ENCODE data around the gene RALGDS.

Gene RALGDS

DNA sequence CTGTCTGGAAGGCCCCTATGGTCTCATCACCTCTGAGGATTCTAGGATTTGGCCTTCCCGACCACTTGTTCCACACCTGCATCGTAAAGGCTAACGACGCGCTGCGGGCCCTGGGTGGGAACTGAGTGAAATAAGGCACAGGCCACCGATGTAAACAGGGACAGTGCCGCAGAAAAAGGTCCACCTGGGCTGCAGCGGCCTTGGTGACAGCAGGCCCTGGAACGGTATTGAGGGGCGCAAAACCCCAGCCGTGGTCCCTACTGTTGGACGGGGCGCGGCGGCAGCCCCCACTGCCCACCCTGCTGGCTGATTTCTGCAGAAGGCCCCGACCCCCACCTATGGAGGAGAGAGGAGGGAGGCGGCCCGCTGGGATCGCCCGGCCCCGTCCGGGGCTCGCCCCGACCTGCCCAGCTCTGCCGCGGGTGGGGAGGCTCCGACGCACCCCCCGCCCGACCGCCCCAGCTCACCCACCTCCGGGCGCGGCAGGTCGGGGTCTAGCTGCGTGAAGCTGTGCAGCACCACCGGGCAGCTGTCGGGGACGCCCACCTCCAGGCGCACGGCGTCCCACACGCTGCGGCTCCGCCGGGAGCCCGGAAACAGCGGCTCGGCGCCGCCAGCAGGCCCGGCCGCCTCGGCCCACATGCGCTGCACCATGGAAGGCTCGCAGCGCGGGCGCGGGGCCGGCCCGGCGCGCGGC is 391 bp downstream of the RALGDS start:
- DNase-seq = no peak

DNA sequence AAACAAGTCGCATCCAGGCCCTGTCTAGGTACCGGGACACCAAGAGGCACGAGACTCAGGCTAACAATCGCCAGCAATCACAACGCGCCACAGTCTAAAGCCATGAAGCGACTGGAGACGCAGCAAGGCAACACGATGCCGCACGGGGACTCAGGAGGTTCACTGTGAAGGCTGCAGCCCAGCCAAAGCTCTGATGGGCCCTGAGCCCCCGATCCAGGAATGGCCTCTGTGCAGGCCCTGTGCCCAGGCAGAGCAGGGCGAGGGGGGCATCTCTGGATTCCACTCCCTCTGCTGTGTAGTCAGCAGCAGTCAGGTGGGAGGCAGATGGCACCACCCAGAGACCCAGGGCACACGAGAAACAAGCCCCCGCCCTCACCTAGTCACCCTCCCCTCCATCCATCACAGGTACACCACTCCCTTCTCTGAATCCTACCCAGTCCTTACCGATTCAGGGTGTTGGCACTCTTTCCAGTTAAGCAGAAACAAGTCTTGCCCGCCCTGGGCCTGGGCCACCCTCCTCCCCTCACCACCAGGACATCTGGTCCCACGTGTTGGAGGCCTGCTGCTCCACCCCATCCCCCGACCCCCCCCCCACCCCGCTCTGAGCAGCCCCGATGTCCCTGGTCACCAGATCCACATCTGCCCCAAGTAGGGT is 1.1 kb downstream of the RALGDS start:
- DNase-seq = peak in 21 of 51 donors; percentile 31 to 79 (median 57)

DNA sequence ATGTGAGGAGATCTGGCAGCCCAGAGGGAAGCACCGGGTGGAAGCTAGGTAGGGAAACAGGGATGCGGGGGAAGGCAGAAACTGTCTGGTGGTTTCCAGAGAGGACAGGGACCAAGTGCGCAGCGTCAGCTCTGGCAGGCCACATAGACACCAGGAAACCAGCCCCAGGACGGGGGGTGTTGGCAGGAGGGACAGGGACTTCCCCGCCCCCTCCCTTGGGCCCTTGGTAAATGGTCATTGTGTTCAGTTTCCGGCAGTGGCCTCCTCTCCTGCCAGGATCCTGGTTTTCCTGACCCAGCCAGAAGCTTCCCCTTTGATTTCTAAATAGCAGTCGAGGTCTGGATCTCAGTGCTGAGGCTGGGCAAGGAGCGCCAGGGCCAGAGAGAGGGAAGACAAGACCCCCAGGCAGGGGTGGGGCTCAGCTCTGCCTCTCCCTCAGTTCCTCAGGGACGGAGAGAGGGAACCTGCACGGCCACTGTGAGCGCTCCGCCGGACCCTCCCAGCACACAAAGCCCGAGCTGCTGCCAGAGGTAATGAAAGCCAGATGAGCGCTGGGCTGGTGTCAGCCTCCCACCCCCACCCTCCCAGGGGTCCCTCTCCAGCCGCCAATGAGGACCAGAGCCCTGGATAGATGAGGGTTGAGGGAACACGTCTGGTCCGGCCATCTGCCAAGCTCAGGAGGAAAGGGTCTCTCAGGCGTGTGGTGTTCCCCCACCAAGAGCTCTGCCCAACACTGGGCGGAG is 1.8 kb downstream of the RALGDS start:
- peak in 41 of 51 donors; percentile 44 to 87 (median 70) for DNase-seq

DNA sequence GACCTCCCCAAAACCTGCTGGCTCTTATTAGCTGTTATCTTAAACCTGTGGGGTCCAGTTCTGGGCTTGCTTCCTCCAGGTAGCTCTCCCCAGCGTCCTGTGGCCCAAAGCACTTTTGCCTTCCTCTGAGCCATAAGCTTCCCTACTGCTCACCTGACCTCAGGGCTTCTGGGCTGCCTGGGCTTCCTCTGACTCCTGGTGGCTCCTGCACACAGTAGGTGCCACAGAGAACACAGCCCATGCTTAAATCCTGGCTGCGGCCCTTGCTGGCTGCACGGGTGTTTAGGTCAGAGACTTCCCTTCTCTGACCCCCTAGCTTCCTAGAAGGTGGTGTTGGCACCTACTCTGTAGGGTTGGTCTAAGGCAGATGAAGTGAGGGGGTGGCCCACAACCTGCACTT is 2.5 kb downstream of the RALGDS start:
- DNase-seq = no peak

DNA sequence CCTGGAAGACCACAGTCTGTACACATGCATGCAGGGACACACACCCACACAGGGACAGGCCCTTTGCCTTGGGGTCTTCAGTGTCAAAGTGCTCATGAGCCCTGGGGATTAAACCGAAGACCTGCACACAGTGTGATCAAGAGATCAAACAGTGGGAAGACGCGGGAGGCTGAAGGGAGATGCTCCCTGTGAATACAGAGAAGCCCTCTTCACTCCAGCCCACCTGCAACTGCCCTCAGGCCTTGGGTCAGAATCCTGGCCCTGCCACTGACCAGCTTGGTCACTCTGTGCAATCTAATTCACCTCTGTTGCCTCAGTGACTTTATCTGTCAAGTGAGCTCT is 2.9 kb downstream of the RALGDS start:
- DNase-seq = no peak

DNA sequence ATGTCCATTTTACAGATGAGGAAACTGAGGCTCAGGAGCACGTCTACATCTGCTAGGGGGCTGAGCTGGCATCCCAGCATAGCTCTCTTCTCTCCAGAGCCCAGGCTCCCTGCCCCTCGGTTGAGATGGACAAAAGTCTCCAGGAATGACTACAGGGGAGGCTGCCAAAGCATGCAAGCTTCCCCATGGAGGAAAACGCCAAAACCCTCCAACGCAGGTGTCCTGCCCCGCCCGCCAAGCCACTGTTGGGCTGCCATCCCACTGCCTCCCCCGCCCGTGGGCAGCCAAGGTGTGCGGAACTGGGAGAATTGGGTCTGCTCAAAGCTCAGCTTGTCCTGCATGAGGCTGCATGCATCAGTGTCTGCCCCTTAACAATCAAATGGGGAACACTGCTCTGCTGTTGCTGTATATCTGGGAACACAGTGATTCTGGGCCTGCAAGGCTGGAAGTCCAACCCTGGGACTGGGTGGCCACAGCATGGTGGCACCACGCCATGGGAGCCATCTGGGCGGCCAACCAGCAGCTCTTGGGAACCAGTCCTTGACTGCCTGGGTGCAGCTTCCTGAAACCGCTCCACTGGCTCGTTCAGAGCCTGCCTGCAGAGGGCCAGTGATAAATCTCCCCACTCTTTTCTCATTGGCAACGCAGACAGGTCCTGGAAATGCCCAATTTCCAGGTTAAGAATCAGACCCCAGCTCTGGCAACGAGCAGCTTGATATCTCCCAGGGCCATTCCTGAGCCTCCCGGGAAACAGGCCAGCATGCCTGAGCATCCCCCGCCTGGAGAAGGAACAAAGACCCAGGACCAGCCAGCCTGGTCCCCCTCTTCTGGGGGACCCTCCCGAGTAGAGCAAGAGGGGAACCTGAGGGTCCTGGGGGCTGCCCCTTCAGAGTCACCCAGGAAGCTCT is 3.5 kb downstream of the RALGDS start:
- peak in 44 of 51 donors; percentile 28 to 93 (median 78) for DNase-seq

DNA sequence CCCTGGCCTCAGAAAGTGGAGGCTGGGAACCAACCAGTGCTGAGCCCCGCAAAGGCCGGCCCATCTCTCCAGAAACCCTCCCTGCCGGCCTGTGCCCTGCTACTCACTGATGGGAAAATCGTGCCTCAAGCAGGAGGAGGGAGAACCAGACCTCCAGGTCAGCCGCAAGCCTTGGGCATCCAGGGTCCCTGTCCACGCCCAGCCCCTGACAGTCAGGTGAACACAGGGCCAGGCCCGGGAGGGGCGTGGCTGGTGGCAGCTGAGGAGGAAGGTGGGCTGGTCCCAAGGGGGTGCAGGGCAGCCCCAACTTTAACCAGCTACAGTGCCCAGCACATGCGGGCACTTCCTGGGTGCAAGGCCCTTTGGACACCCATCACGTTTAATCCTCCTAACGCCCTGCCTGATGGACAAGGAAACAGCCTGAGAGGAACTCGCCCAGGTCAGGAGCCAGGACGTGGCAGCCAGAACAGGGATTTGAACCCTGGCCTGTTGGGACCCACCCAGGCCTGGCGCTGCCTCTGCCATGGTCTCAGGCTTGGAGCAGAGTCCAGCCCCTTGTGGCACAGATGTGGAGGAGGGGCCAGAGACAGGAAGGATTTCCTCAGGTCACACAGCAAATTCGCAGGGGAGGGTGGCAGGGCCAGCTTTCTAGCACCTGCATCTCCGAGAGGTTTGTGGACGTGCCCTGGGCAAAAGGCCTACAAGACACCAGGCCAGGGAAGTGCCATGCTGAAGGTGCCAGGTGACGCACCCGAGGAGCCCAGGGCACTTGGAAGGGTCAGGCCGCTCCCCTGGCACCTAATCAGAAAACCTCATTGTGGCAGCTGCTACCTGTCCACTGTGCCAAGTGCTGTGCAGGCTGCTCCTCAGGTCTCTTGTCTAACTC is 4.5 kb downstream of the RALGDS start:
- no peak for DNase-seq

DNA sequence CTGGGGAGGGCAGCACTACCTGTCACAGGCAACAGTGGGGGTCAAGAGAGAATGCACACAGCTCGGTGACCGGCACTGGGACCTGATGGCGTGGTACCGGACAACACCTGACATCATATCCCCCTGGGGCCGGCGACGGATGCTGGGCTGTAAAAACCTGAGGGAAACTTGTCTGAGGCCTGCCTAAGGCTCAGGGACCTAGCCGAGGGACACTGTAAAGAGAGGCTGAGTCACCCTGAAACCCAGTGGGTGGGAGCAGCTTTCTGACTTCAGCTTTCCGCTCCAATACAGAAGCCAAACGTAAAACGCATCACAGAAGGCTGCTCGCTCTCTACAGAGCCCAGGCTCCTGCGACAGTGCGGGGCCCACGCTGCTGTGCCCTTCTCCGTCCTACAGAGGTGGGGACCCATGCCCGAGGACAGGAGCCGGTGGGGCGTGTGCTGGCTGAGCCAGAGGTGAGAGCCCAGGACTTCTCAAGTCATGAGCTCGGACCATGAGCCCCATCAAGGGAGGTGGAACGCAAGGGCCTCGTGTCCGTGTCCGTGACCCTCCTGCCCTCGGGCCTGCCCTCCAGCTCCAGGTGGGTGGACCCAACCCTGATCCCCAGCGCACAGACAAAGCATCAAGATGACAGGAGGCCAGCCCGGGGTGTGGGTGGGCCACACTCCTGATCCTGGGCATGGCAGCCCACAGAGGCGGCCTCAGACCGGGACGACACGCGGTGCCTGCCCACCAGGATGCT is 5.3 kb downstream of the RALGDS start:
- peak in 5 of 51 donors; percentile 20 to 66 (median 36) for DNase-seq

DNA sequence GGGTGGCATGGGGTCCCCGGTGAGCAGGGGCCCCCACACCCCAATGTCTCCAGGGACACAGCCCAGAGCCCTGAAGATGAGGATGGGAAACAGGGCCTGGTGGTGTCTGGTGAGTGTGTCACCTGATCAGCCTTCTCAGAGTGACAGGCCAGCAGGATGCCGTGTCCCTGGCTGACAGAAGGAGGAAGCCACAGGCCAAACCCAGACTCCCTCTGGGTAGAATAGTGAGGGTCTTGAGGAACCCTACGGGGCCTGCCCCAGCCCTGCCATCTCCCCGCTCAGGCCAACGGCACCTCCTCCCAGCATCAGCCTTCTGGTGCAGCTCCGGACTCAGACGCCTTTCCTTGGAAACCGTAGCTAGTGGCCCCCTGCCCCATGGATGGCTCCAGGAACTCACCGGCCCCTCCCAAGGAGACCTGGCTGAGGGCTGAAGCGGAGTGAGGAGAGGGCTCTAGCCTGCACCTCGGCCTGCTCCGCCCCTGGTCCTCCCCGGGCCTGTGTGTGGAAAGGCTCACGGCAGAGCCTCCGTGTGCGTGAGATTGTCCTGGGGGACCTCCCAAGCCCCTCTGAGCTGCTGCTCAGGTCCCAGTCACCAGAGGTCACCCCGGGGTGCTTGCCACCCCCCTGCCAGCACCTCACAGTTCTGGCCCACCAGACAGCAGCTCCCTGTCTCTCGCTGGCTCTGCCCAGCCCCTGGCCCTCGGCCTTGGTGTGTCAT is 6.0 kb downstream of the RALGDS start:
- peak in 1 of 51 donors; percentile 52 for DNase-seq

DNA sequence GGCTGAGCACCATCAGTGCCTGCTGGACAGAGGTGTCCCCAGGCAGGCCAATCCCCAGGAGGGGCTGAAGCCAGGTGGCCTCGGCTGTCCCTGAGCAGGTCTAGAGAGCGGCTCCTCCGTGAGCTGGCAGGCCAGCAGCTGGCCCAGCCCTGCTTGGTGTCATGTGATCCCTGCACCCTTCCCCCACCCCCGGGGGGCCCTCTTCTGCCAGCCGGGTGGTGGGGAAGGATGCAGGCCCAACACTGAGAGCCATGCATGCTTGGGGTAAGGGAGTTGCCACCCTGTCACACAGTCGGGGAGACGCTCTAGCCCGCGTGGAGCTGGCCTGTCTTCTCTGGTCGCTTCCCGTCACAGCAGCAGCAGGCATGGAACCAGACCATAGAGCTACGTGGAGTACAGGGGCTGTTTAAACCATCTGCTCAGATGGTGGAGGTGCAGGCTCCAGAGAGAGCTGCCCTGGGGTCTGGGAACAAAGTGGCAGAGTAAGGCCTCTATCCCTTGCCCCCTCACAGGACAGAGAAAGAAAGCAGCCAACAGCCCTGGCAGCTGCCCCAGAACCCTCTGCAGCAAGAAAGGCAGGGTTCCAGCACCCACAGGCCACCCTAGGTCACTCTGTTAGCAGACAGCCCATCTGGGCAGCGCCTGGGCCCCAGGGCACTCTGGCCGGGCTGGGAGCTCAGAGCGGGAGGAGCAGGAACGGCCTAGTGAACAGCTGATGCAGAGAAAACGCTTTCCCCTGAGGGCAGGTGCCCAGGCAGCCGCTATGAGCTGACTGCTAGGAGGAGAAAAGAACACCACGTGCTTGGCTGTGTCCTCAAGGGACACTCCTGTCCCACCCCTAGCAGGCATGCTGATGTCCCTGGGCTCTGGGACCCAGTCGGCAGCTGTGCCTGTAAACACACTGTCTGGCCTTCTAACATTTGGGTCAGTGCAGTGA is 6.8 kb downstream of the RALGDS start:
- peak in 36 of 51 donors; percentile 21 to 79 (median 61) for DNase-seq

DNA sequence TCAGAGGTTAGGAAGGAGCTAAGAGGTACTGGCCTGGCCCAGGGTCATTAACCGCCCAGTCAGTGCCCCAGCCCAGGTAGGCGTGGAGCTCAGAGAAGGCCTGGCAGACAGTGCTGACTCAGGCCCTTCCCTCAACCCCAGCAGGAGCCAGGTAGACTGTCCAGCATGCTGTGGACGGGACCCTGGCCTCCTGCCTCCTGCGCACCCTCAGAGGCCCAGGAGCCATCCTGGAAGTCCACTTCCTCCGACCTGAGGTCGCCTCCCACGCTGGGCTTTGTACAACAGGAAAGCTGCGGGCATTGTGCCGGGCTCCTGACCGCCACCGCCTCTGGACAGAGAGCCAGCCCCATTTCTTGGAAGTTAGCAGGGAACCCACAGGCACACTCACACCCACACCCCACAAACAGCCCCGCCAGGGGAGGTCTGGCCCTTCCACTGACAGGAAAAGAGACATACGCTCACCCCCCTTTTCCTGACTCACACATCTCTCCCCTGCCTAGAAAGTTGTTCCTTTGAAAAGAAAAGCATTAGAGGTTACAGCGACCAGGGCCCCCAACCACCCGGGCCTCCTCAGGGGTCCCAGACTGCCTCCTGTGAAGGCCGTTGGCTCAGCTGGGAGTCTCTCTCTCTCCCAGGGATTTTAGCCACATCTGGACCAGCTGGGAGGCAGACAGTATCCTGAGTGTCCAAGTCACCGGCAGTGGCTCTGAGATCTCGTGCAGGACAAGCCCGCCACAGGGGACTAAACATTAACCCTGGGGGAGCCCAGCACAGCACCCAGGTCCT is 7.7 kb downstream of the RALGDS start:
- peak in 12 of 51 donors; percentile 22 to 72 (median 46) for DNase-seq

DNA sequence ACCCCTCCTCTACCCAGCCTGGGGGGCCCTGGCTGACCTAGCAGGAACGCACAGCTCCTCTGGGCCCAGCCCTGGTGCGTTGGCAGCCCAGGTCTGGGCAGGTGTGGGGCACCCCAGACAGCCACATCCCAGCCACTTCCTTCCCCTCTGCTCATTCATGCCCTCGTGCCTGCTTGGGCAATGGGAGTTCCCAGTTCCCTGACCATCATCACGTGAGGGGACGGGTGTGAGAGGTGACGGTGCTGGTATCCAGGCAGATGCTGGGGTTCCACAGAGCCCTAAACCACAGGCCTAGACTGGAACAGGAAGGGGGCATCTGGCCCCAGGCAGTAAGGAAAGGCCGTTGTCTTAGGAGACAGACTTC is 8.4 kb downstream of the RALGDS start:
- peak in 3 of 51 donors; percentile 19 to 41 (median 39) for DNase-seq

DNA sequence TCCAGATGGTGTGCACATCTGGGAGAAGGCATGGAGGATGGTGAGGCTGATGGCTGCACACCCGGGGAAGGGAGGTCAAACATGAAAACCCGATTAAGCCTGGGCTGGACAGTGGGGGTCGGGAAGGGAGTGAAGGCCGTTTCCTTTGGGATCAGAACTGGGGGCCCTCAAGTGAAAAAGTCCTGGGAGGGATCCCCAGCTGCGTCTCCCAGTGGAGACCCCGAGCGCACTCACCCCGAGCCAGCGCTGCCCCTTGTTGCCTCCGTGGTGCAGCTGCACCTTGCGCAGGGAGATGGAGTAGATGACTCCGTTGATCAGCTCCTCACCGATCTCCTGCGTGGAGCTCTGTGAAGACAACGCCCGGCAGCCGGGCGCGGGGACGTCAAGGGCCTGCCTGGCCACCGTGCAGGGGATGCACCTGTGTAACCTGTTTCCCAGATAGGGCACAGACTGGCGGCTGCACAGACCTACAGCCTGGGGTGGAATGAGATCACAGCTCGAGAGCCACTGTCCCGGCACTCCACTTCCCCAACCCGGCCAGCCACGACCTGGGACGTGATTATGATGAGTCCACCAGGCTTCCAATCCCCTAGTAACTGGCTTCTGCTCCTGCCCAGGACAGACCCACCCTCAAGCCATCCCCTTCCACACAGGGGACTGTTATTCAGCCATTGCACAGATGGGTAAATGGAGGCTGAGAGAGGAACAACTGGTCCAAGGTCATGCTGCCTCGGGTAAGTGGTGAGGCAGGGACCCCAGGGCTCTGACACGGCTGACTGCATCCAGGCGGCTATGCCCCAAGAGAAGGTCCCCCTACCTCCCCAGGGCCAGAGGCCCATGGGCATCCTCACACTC is 9.0 kb downstream of the RALGDS start:
- DNase-seq = no peak

DNA sequence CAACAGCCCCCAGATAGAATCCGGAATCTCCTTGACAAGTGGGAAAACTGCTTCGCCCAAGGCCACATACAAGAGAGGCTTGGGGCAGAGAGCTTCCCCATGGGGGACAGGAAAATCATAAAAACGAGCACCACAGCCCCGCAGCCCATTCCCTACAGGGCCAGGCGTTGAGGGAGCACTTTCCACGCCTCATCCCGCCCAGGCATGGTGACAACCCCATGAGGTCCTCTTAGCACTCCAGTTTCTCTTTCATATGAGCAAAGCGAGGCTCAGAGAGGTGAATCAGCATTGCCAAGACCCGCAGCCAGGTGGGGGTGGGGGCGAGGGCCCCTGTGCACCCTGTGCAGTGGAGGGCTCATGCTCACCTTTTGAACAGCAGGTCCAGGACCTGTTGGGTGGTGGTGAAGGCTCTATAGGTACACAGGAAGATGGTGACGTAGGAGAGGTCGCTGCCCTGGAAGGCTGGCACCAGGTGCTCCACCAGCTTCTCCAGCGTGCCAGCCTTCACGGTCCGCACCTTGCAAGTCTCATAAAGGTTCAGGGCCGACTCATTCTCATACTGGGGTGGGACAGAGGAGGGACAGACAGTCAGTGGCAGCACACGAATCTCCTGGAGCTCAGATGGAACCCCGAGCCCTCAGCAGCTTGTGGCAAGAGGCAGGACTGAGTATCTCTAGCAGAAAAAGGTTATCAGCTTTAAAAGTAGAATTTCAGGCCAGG is 10.9 kb downstream of the RALGDS start:
- DNase-seq = no peak

Measured in hypothalamus (tissue), 51 donors.